ENCODE data around the gene U2AF2.

The U2AF2 gene

GRCh38 chr19:55676889-55677505 lies 22.2 kb downstream of the U2AF2 start:
- H3K9ac ChIP-seq (ENCODE audit: low read depth, low read length): no peak overlapping the region
- H3K4me1 ChIP-seq (ENCODE audit: insufficient read depth, low read length): peaks cover 16% of the 10 kb centered on the region
- H3K36me3 ChIP-seq (ENCODE audit: insufficient read depth, low read length): peaks cover 11% of the 10 kb centered on the region; the same call in 1 of the 2 replicates
- no peaks in the 10 kb centered on the region for H3K9me3 ChIP-seq (ENCODE audit: control insufficient read depth, insufficient read depth, low read length)

GRCh38 chr19:55677572-55678028 lies 22.8 kb downstream of the U2AF2 start:
- H3K4me1 ChIP-seq (ENCODE audit: insufficient read depth, low read length): peaks cover 13% of the 10 kb centered on the region; the same call in 1 of the 2 replicates
- peaks cover 11% of the 10 kb centered on the region; the same call in 1 of the 2 replicates for H3K36me3 ChIP-seq (ENCODE audit: insufficient read depth, low read length)
- H3K9ac ChIP-seq (ENCODE audit: low read depth, low read length): no peak overlapping the region
- H3K9me3 ChIP-seq (ENCODE audit: control insufficient read depth, insufficient read depth, low read length): no peaks in the 10 kb centered on the region

- Histone ChIP-seq H3K9ac (ENCODE audit: low read depth, low read length) (no peak overlapping the region), H3K36me3 (ENCODE audit: insufficient read depth, low read length) (peaks cover 11% of the 10 kb centered on the region; the same call in 1 of the 2 replicates), H3K4me1 (ENCODE audit: insufficient read depth, low read length) (peaks cover 13% of the 10 kb centered on the region; the same call in 1 of the 2 replicates), H3K9me3 (ENCODE audit: control insufficient read depth, insufficient read depth, low read length) (no peaks in the 10 kb centered on the region)
Observed at GRCh38 chr19:55678121-55678671, 23.4 kb downstream of the U2AF2 start.

- no peak overlapping the region for H3K9ac ChIP-seq (ENCODE audit: low read depth, low read length)
- H3K4me1 ChIP-seq (ENCODE audit: insufficient read depth, low read length): peaks cover 9% of the 10 kb centered on the region; the same call in 1 of the 2 replicates
- peaks cover 11% of the 10 kb centered on the region; the same call in 1 of the 2 replicates for H3K36me3 ChIP-seq (ENCODE audit: insufficient read depth, low read length)
- no peaks in the 10 kb centered on the region for H3K9me3 ChIP-seq (ENCODE audit: control insufficient read depth, insufficient read depth, low read length)
Observed at GRCh38 chr19:55679343-55680257, 24.8 kb downstream of the U2AF2 start.

- Histone ChIP-seq H3K9me3 (ENCODE audit: control insufficient read depth, insufficient read depth, low read length) (no peaks in the 10 kb centered on the region), H3K4me1 (ENCODE audit: insufficient read depth, low read length) (peaks cover 9% of the 10 kb centered on the region; the same call in 1 of the 2 replicates), H3K9ac (ENCODE audit: low read depth, low read length) (no peak overlapping the region), H3K36me3 (ENCODE audit: insufficient read depth, low read length) (peaks cover 11% of the 10 kb centered on the region; the same call in 1 of the 2 replicates)
Observed at GRCh38 chr19:55680339-55681130, 25.7 kb downstream of the U2AF2 start.

- H3K36me3 ChIP-seq (ENCODE audit: insufficient read depth, low read length): peaks cover 10% of the 10 kb centered on the region; the same call in 1 of the 2 replicates
- 0 out of 2 replicates have a peak, but pooled peaks cover 3% of the 10 kb centered on the region for H3K4me1 ChIP-seq (ENCODE audit: insufficient read depth, low read length)
- no peaks in the 10 kb centered on the region for H3K9me3 ChIP-seq (ENCODE audit: control insufficient read depth, insufficient read depth, low read length)
- H3K9ac ChIP-seq (ENCODE audit: low read depth, low read length): no peak overlapping the region
Observed at GRCh38 chr19:55681131-55682092, 26.6 kb downstream of the U2AF2 start.

- H3K9me3 ChIP-seq (ENCODE audit: control insufficient read depth, insufficient read depth, low read length): no peaks in the 10 kb centered on the region
- no peaks in the 10 kb centered on the region for H3K4me1 ChIP-seq (ENCODE audit: insufficient read depth, low read length)
- peaks cover 4% of the 10 kb centered on the region; the same call in 1 of the 2 replicates for H3K36me3 ChIP-seq (ENCODE audit: insufficient read depth, low read length)
- H3K9ac ChIP-seq (ENCODE audit: low read depth, low read length): no peak overlapping the region
Observed at GRCh38 chr19:55683449-55684261, 28.8 kb downstream of the U2AF2 start.

GRCh38 chr19:55684946-55685681 lies 30.3 kb downstream of the U2AF2 start:
- no peaks in the 10 kb centered on the region for H3K4me1 ChIP-seq (ENCODE audit: insufficient read depth, low read length)

GRCh38 chr19:55685776-55686175 lies 30.9 kb downstream of the U2AF2 start:
- no peaks in the 10 kb centered on the region for H3K4me1 ChIP-seq (ENCODE audit: insufficient read depth, low read length)
- no peaks in the 10 kb centered on the region; the same call in 1 of the 2 replicates for H3K36me3 ChIP-seq (ENCODE audit: insufficient read depth, low read length)

More at GRCh38 chr19:55684946-55685681, 30.3 kb downstream of the U2AF2 start:
- Histone ChIP-seq H3K9ac (ENCODE audit: low read depth, low read length) (no peak overlapping the region), H3K36me3 (ENCODE audit: insufficient read depth, low read length) (no peaks in the 10 kb centered on the region; the same call in 1 of the 2 replicates), H3K9me3 (ENCODE audit: control insufficient read depth, insufficient read depth, low read length) (no peaks in the 10 kb centered on the region)

GRCh38 chr19:55686311-55687050 lies 31.6 kb downstream of the U2AF2 start:
- Histone ChIP-seq H3K9ac (ENCODE audit: low read depth, low read length) (no peak overlapping the region), H3K9me3 (ENCODE audit: control insufficient read depth, insufficient read depth, low read length) (no peaks in the 10 kb centered on the region), H3K4me1 (ENCODE audit: insufficient read depth, low read length) (no peaks in the 10 kb centered on the region), H3K36me3 (ENCODE audit: insufficient read depth, low read length) (no peaks in the 10 kb centered on the region; the same call in 1 of the 2 replicates)

More at GRCh38 chr19:55685776-55686175, 30.9 kb downstream of the U2AF2 start:
- Histone ChIP-seq H3K9ac (ENCODE audit: low read depth, low read length) (no peak overlapping the region), H3K9me3 (ENCODE audit: control insufficient read depth, insufficient read depth, low read length) (no peaks in the 10 kb centered on the region)
